OCI-LY7 (cell line): ENCODE measurements around the gene GNA12. TPM values are rescaled to one million over a fixed set of nuclear protein-coding genes. Genes with fewer than 3 reads are reported as not detected.

Source experiments
- BruUV-seq: library from RNA; stranded (reverse); fragments of 400-500 nt; replicated peaks from 2 replicates; lab custom pipeline; 2021; lab: Mats Ljungman, UMichigan
- CTCF ChIA-PET: fragments of 300-600 bp; sonication (Branson Sonifier 250); formaldehyde crosslinking; loops from one replicate; lab custom pipeline; 2022; ENCODE audit warnings: antibody characterized with exemption; ENCODE audit not compliant: unreplicated experiment; lab: Charles Lee
- POLR2A ChIA-PET: fragments of 300-600 bp; sonication (Branson Sonifier 250); formaldehyde crosslinking; loops from one replicate; lab custom pipeline; 2022; ENCODE audit warnings: antibody characterized with exemption; lab: Charles Lee
- DNase-seq: peaks from one replicate; pipeline ENCODE4 v3.0.0-alpha.2; 2015; ENCODE audit warnings: low spot score
- H2AFZ ChIP-seq: fragments of 200-600 bp; sonication (generic), shearing (Covaris generic); 2 replicates; pipeline ENCODE4 v1.6.1; 2014; ENCODE audit warnings: mild to moderate bottlenecking, antibody characterized with exemption, low read length, moderate library complexity
- H3K27ac ChIP-seq: fragments of 200-600 bp; sonication (generic); 2 replicates; pipeline ENCODE4 v1.5.1; 2014; ENCODE audit warnings: mixed run types, low read depth, mild to moderate bottlenecking, moderate library complexity, low read length, inconsistent platforms; ENCODE audit not compliant: poor library complexity, severe bottlenecking
- H3K36me3 ChIP-seq: fragments of 200-600 bp; sonication (generic); 2 replicates; pipeline ENCODE4 v1.6.1; 2014; ENCODE audit warnings: mild to moderate bottlenecking, antibody characterized with exemption, low read length, moderate library complexity, mixed read lengths; ENCODE audit not compliant: insufficient read depth
- H3K4me1 ChIP-seq: fragments of 200-600 bp; sonication (generic); 2 replicates; pipeline ENCODE4 v1.5.1; 2014; ENCODE audit warnings: mild to moderate bottlenecking, low read length; ENCODE audit not compliant: insufficient read depth, poor library complexity, severe bottlenecking
- H3K4me2 ChIP-seq: fragments of 200-600 bp; sonication (generic); 2 replicates; pipeline ENCODE4 v1.6.1; 2014; ENCODE audit warnings: mild to moderate bottlenecking, low read length
- H3K4me3 ChIP-seq: fragments of 200-600 bp; sonication (generic); 2 replicates; pipeline ENCODE4 v1.5.1; 2014; ENCODE audit warnings: mild to moderate bottlenecking, low read depth, low read length; ENCODE audit not compliant: poor library complexity, severe bottlenecking
- H3K79me2 ChIP-seq: fragments of 200-600 bp; sonication (generic); 2 replicates; pipeline ENCODE4 v1.6.1; 2016; ENCODE audit warnings: low read depth, mild to moderate bottlenecking, low read length, moderate library complexity, mixed read lengths; ENCODE audit not compliant: insufficient read depth
- H3K9me2 ChIP-seq: fragments of 200-600 bp; sonication (generic); 2 replicates; pipeline ENCODE4 v1.6.1; 2016; ENCODE audit warnings: mild to moderate bottlenecking, low read length, mixed read lengths; ENCODE audit not compliant: insufficient read depth
- H3K9me3 ChIP-seq: fragments of 200-600 bp; sonication (generic); 2 replicates; pipeline ENCODE4 v1.6.1; 2014; ENCODE audit warnings: mild to moderate bottlenecking, mixed run types, low read length, mixed read lengths
- H4K20me1 ChIP-seq: fragments of 200-600 bp; sonication (generic); 2 replicates; pipeline ENCODE4 v1.6.1; 2014; ENCODE audit warnings: mild to moderate bottlenecking, antibody characterized with exemption, low read length, moderate library complexity, mixed read lengths; ENCODE audit not compliant: insufficient read depth
- CTCF ChIP-seq: fragments of 200-600 bp; sonication (generic); conservative IDR thresholded peaks from 2 replicates; pipeline ENCODE4 v1.5.1; 2014; ENCODE audit warnings: mild to moderate bottlenecking, antibody characterized with exemption, low read length, moderate library complexity, mixed read lengths
- EZH2phosphoT487 ChIP-seq: fragments of 200-600 bp; sonication (generic); IDR thresholded peaks from 2 replicates; pipeline ENCODE4 v1.6.1; 2018; ENCODE audit warnings: low read depth, borderline replicate concordance, mild to moderate bottlenecking, mixed run types, antibody characterized with exemption, low read length, moderate library complexity, mixed read lengths
- intact Hi-C: fragments of 100-400 bp; cut with micrococcal nuclease; formaldehyde crosslinking; loops from one replicate; pipeline ENCODE4 v1.10.0; 2022; ENCODE audit not compliant: unreplicated experiment
- total RNA-seq, 2 experiments: library from RNA; depleted of rRNA in 1 of 2; stranded (reverse); fragments of >200 nt in 1 of 2; shearing (Covaris generic) in 1 of 2; gene quantifications; 2 replicates each; pipeline ENCODE4 v1.2.3, GENCODE V29; 2014 to 2022

Gene GNA12
- total RNA-seq, 2 experiments from 2014 or later, result 10.3 to 35.9 TPM

DNA sequence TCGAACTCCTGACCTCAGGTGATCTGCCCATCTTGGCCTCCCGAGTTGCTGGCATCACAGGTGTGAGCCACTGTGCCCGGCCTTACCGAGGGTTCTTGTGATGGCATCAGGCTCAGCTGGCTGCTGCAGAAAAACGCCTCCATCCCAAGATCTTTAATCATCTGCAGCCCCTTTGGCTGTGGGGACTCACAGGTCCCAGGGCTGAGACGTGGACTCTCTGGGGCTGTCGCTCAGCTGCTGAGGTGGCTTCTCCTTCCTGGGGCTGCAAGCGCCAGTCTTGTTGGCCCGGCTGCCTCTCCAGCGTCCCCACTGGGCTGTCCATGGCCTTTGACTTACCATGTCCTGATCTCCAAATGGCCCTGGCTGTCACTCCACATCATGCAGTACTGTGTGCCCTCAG is 136.1 kb downstream of the GNA12 start:
- H3K9me2 ChIP-seq, result no peaks in the 10 kb centered on the region
- no peaks in the 10 kb centered on the region for H4K20me1 ChIP-seq
- TF ChIP-seq CTCF, result no peak
- no peak for TF ChIP-seq EZH2phosphoT487
- H3K4me2 ChIP-seq, result no peak overlapping the region
- ChIA-PET CTCF (no interaction called here), POLR2A (interaction anchor here (4.3 kb wide), 1 partner anchor 8 kb away, joined by 36 read pairs; no protein-coding TSS in a partner anchor)
- no peak for DNase-seq
- intact Hi-C loops, result loop anchor here (2.0 kb wide), 1 partner anchor 63 kb away; no protein-coding TSS in a partner anchor
- no peak overlapping the region for H3K4me3 ChIP-seq
- no peaks in the 10 kb centered on the region for H3K79me2 ChIP-seq
- BruUV-seq, result no TSS peak
- H3K27ac ChIP-seq, result no peak overlapping the region
- no peaks in the 10 kb centered on the region for H3K9me3 ChIP-seq
- peaks cover 32% of the 10 kb centered on the region for H3K4me1 ChIP-seq
- H3K36me3 ChIP-seq, result no peaks in the 10 kb centered on the region
- H2AFZ ChIP-seq, result no peak overlapping the region

GRCh38 chr7:2707481-2707880 is 136.6 kb downstream of the GNA12 start:
- Histone ChIP-seq H3K9me2 (no peaks in the 10 kb centered on the region), H3K27ac (no peak overlapping the region), H3K4me3 (no peak overlapping the region), H3K36me3 (no peaks in the 10 kb centered on the region), H4K20me1 (no peaks in the 10 kb centered on the region), H3K79me2 (no peaks in the 10 kb centered on the region), H3K4me2 (no peak overlapping the region), H3K9me3 (no peaks in the 10 kb centered on the region), H2AFZ (no peak overlapping the region), H3K4me1 (peaks cover 32% of the 10 kb centered on the region)
- DNase-seq, result no peak
- POLR2A ChIA-PET, result no interaction called here
- TF ChIP-seq EZH2phosphoT487 (no peak), CTCF (no peak)
- intact Hi-C loops, result no loop called here
- no TSS peak for BruUV-seq
- CTCF ChIA-PET, result no interaction called here

DNA sequence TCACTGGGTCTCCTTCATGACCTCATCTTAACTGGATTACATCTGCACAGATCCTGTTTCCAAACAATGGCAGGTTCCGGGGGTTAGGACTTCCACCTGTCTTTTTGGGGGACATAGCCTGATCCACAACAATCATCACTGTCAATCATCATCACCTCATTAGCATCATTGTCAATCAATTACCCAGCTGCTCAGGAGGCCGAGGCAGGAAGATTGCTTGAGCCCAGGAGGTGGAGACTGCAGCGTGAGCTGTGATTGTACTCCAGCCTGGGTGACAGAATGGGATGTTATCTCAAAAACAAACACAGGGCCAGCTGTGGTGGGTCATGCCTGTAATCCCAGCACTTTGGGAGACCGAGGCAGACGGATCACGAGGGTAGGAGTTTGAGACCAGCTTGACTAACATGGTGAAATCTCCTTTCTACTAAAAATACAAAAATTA is 137.4 kb downstream of the GNA12 start:
- intact Hi-C loops, result no loop called here
- no peak for TF ChIP-seq EZH2phosphoT487
- no peak for TF ChIP-seq CTCF
- Histone ChIP-seq H3K36me3 (no peaks in the 10 kb centered on the region), H4K20me1 (no peaks in the 10 kb centered on the region), H3K9me2 (no peaks in the 10 kb centered on the region), H3K27ac (no peak overlapping the region), H3K4me2 (no peak overlapping the region), H3K4me3 (no peak overlapping the region), H3K9me3 (no peaks in the 10 kb centered on the region), H2AFZ (no peak overlapping the region), H3K4me1 (peaks cover 29% of the 10 kb centered on the region), H3K79me2 (no peaks in the 10 kb centered on the region)
- ChIA-PET POLR2A (no interaction called here), CTCF (no interaction called here)
- no peak for DNase-seq
- no TSS peak for BruUV-seq
